ENCODE measurements around the gene ZBTB20.

ZBTB20 gene

DNA sequence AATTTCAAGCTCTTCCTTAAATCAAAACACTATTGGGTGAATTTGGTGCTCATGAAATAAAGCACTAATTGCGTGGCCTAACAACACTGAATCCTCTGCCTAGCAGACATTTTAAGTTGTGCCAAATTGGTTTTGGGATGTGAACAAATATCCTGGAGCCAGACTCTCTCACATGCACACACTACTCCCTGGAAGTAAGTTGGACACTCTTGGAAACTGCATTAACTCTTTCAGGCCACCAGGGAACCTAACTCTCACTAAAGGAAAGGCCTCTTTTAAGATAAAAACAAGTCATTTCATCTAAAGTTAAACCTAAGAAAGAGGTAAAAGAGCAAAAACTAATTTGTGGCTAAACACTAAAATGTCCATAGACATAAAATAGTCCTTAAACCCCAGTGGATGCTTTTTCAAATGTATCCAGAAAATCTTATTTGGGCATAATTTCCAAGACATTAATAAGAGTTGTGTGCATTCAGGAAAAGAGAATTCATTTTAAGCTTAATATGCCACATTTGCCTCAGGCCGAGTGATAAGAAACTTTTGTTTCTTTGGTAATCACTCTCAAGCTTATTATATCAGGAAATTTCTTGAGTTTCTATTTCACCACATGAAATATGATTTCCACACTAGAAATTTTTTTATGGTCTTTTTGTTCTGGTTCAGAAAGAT is 61.8 kb downstream of the ZBTB20 start:
- no peak for DNase-seq

DNA sequence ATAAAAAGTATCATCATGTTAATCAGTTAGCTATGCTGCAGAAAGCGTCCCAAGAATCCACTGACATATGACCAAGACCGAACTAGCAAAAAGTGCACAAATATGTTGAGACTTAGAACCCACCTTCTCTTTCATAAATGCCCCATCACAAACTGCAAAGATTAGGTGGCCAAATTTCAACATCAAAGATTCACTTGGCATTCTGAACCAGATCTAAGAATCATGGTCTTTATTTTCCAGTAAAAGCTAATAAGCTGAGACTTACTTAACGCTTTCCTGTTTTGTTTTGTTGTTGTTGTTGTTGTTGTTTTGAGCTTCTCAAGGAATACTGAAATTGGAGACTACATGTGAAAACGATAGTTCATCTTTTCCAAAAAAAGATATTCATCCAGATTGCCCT is 62.4 kb downstream of the ZBTB20 start:
- DNase-seq, result no peak

DNA sequence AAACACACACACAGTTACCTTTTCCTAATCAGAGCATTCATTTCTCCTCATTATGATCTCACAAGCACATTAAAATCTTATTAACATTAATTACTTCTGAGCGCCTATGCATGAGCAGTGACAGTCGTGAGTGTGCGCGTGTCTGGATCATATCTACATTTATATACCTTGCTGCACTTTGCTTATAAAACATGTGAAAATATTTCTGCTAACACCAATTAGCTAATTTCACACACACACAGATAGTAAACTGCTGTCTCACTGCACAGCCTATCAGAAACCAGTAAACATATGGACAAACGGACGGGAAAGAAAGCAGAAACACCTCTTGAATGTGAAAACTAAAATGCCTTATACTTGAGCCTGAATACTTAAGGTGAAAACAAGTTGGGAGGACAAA is 64.8 kb downstream of the ZBTB20 start:
- DNase-seq, result no peak

- no peak for DNase-seq
These were observed 65.6 kb downstream of the ZBTB20 start for GRCh38 chr3:115081444-115081843.

DNA sequence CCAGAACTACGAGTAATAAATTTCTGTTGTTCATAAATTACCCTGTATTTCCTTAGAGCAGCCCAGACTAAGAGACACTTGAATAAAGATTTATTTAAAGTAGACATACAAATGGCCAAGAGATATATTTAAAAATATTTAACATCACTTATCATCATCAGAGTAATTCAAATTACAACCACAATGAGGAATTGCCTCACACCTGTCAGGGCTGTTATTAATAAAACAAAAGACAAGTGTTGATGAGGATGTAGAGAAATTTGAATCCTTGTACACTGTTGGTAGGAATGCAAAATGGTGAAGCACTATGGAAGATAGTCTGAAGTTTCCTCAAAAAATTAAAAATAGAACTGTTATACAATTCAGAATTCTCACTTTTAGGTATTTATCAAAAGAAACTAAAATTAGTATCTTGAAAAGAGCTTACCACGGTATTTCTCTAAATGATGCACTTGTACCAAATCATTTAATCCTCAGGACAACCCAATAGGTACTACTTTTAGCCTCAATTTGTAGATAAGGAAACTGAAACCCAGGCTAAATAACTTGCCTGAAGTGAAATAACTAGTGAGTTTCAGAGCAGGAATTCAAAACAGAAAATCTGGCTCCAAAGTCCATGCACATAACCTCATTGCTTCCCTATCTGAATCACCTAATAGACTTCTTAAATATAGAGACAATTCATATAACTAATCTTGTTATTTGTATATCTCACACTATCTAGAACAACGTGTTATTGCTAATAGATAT is 69.4 kb downstream of the ZBTB20 start:
- no peak for DNase-seq

GRCh38 chr3:115074502-115074901 is 72.6 kb downstream of the ZBTB20 start:
- no peak for DNase-seq

DNA sequence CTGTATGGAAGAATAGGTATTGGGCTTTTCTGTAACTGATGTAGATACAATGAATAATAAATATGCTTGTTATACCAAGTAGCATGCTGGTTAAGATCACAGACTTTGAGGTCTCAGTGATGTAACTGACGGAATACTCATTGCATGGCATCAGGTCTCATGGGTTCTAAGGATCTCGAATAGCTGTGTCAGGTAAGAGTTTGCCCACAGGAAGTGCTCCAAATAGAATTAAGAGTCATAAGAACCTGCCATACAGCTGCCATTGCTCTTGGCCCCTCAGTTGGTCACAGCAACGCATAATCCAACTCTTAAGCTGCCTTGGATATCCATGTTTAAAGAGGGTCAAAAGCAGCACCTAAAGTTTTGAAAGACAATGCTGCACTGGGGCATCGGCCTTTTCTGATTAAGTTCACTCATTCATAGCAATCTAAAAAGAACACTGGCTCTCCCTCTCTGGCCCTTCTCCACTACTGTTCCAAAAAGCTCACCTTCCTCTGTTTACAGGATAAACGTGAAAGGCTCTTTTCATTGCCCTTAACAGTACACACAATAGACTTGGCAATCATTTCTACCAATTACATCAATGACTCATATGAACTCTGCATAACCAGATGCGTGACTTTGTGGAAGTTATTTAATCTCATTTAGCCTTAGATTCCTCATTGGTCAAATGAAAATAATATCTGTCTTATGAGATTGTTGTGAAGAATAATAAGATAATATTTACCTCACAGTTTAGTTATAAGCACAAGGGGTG is 74.6 kb downstream of the ZBTB20 start:
- DNase-seq, result no peak

DNA sequence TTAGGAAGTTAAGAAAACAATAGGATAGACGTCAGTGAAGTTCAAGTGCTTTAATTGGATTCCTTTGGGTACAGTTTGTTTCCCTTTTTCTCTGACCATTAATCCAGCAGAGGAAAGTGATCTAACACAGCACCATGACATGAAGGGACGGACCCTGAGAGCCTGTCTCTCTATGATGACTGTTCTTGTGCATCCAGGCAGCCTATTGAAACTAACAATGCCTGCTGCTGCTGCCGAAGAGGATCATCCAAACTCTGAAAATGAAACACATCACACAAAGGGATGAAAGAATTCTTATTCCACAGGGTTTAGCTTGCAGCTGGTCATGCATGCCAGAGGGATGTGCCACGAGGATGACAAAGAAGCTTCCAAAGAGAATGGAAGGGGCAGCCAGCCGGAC is 75.5 kb downstream of the ZBTB20 start:
- no peak for DNase-seq

GRCh38 chr3:115071166-115071565 is 75.9 kb downstream of the ZBTB20 start:
- no peak for DNase-seq

DNA sequence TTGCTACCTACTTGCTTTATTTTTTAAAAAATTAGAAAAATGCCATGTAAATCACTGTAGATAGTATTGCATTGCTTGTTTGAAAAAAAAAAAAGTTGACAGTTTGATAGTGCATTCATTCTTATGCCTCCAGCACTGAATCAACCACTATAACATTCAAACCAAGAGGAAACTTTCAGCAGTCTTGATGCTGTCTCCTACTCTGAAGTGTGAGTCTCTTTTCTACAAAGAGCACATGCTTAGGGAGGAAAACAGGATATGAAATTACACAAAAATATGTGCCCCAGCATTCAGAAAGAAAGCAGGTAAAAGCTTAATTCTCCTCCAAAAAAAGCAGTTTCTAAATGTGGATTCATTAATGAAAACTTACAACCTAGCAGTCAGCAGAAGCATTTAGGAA is 78.3 kb downstream of the ZBTB20 start:
- DNase-seq, result no peak

DNA sequence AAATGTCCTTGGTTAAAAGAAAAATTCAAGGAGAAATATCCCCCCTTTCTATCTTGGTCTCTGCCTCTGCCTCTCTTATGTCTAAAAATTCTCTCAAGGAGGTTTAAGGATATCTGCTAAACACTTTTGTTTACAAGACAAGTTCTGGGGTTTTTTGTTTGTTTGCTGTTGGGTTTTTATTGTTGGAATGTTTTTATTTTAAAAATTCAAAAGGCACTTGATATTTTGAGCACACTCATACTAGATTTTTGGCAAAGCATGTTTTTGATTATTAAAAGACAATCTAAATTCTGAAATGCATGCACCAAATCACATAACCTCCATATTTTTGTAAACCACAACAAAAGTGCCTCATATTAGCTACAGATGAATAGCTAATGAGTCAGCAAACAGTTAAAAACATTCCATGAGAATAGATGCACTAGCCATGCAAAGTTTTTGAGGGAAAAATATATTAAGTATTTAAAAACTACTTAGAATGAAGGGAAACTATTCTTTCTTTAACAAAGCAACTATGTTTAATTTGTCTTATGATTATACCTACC is 84.6 kb downstream of the ZBTB20 start:
- DNase-seq, result no peak

- DNase-seq, result no peak
These were observed 85.1 kb downstream of the ZBTB20 start for GRCh38 chr3:115062009-115062408.

- DNase-seq, result no peak
These were observed 94.2 kb downstream of the ZBTB20 start for GRCh38 chr3:115052906-115053305.

GRCh38 chr3:115042351-115042750 is 104.7 kb downstream of the ZBTB20 start:
- DNase-seq, result no peak

DNA sequence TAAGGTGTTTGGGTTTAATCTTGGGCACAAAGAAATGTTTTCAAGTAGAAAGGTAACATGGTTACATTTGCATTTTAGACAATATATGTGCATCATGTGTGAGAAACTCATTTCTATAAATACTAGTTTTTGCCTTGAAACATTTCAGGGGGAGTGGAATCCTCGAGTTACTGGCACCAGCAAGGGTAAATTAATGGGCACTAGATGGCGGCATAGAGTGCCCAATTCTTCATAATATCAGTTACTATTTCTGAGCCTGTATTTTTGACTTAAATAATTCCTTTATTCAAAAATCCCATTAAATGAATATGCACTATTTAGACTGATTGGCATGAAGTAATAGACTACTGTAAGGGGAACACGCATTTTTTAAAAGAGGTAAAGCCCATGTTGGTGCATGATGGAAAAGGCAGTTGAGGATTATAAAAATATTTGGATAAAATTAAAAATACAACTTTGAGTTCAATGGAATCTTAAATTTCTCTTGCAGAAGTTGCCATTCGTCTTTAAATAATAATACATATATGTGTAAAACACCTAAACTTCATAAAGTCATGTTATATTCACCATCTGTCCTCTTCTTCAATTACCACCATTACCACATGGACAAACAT is 106.3 kb downstream of the ZBTB20 start:
- DNase-seq, result no peak

DNA sequence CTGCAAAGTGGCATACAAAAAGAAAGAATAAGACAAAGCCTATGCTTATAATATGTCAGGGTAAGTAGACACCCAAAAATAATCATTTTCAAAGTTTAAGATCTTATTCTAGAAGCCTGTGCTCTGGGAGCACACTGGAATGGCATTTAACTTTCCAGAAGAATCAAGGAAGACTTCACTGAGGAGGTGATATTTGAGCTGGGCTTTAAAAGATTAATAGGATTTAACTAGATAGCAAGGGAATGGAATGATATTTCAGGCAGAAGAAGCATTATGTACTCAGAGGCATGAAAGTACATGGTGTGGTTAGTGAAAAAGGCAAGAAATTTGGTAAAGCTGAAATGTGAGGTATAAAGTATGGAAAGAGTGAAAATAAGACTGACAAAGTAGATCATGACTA is 106.8 kb downstream of the ZBTB20 start:
- no peak for DNase-seq

DNA sequence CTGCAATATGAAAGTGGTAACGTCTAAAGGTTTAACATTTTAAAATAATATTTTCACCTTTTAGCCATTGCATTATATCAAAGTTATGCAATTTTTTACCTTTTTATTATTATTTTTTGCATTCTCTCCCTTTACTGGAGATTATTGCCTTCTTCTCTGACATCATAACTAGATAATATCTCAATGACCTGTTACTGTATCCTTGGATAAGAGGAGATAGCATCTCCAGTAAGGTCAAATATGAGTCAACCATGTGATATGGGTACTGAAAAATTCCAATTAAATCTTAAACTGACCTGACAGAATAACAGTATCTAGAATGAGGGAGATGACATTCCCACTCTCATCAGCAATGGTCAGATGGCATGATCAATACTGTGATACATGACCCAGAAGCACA is 108.3 kb downstream of the ZBTB20 start:
- DNase-seq, result no peak

DNA sequence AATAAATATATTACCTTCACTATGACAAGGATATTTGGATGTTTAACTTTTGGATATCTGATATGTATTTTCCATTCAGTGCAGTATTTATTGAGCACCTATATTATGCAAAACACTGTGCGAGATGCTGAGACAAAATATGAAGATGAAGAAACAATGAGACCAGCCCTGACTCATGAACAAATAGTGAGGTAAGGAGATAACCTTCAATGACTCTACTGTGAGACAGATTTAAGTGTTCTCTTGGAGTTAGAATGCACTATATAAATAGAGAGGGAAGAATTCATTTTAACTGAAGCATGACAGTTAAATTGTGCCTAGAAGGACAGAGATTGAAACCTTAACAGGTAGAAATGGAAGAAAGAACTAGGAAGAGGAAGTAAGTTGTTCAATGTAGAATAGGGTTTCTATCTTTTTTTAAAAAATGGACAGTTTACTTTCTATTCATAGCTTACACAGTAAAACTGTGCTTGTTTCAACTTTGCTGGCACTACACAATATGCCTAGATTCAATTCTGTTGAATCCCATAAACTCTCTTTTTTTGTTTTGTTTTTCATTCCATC is 124.2 kb downstream of the ZBTB20 start:
- no peak for DNase-seq

GRCh38 chr3:115022199-115022598 is 124.9 kb downstream of the ZBTB20 start:
- no peak for DNase-seq

DNA sequence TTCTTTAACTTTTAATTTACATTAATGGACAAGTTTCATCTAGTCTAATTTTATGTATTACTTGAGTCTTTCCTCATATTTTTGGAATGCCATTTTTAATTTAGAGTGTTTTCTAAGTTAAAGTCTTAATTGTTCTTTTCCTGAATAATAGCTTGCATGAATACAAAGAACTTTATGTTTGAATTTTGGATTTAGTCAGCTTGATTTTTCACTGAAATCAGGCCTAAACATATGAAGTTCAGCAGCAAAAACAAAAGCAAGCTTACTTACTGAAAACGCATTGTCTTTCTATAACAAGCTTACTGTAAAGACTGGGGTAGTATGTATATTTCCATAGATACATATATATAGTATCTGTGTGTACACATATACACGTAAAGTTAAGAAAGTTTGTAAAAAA is 126.0 kb downstream of the ZBTB20 start:
- no peak for DNase-seq

DNA sequence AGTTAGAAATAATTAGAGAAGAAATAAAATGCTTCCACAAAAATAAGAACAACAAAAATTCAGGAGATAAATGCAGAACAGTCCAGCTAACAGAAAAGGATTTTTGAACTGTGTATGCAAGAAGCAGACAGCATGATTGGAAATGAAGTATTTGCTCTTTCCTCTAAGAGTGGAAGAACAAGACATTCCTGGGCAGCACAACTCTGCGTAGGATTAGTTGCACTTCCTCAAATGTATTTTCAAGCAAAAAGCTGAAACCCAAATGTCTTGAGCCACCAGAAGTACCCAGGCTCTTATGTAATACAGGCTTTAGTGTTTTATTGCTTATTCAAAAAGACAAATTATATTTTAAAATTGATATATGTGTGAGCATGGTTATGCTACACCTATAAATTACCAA is 127.2 kb downstream of the ZBTB20 start:
- no peak for DNase-seq

DNA sequence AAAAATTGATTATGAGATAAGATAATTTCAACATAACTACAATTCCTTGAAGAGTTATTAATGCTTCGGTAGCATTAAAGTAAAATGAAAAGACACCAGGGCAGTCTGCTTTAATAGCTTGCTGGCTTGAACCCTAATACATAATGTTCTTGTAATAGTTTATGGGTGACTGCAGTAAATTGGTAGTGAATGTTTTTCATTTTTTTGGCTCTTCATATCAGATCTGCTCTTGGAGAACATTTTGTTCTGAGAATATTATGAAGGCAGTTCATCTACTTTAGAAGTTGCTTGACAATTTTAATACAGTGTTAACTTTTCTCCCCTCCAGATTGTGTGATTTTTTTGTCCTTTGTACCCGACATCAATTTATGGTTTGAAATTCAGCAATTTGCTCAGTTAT is 128.4 kb downstream of the ZBTB20 start:
- no peak for DNase-seq

DNA sequence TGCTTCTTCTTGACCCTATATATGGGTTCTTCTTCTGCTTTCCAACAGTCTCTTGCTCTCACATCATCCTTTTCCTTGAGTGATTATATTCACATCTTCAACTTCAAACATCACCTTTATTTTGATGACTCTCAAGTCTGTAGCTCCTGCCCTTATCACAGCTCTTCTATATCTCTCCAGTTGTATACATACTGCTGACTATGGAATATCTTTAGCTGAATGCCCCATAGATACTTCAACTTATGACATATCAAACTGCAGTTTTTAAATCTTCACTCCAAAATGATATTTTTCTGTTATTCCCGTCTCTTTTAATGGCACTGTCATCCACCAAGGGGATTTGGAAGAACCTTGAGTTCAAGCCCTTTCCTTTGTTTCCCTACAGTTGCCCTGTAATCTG is 139.1 kb downstream of the ZBTB20 start:
- no peak for DNase-seq

Data from NCI-H2081 treated with DMSO at 0.1 percent for 48 hours (cell line).